Brain microvascular endothelial cell (primary cell): ENCODE data around the gene CFAP65.

Source experiments
- DNase-seq: peaks from one replicate; pipeline ENCODE4 v3.0.0-alpha.2; 2020
- H3K27ac ChIP-seq: fragments of 250-450 bp; sonication (Bioruptor Pico); 2 replicates; pipeline ENCODE4 v1.5.1; 2020; ENCODE audit warnings: mild to moderate bottlenecking, moderate library complexity
- H3K27me3 ChIP-seq: fragments of 250-450 bp; sonication (Bioruptor Pico); replicated peaks from 2 replicates; pipeline ENCODE4 v1.5.1; 2020; ENCODE audit warnings: mild to moderate bottlenecking
- H3K36me3 ChIP-seq: fragments of 250-450 bp; sonication (Bioruptor Pico); replicated peaks from 2 replicates; pipeline ENCODE4 v1.5.1; 2020; ENCODE audit warnings: mild to moderate bottlenecking
- H3K4me3 ChIP-seq: 2 replicates; pipeline ENCODE4 v1.5.1; 2011; ENCODE audit warnings: low read depth, mild to moderate bottlenecking, control low read depth, low read length, moderate library complexity
- in situ Hi-C: cut with HindIII; loops from 2 replicates; pipeline ENCODE4 v1.10.0; 2017; ENCODE audit warnings: low sequenced_read_pairs, low pct_ligation_motif_present
- TF ChIP-seq, protein P1 (sequence below): IDR thresholded peaks from 2 replicates; pipeline ENCODE4 v1.5.1; 2011; ENCODE audit warnings: low read depth, mild to moderate bottlenecking, moderate library complexity, low read length, control low read depth, inconsistent platforms; ENCODE audit errors: missing control alignments

The CFAP65 gene

DNA sequence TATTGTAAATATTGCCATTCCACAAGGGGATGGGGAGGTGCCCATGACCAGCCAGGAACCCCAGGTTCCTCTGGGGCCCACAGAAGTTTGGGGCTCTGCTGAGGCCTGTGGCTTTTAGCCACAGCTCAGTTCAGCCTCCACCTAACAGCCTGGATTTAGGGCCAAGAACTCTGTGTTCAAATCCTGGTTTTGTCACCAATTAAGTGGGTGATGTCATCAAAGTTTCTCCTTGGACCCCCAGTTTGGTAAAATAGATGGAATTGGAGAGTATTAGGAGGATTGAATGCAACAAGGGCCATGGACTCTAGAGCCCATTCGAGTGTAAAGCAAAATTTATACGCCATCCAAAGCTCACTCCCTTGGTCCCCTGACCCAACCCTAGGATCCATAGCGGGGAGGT, 53.2 kb downstream of the CFAP65 start:
- Histone ChIP-seq H3K36me3 (no peaks in the 10 kb centered on the region), H3K27ac (no peak overlapping the region), H3K4me3 (no peak overlapping the region), H3K27me3 (peaks cover 87% of the 10 kb centered on the region)
- in situ Hi-C loops: no loop called here
- no peak for DNase-seq
- TF ChIP-seq, protein P1, sequence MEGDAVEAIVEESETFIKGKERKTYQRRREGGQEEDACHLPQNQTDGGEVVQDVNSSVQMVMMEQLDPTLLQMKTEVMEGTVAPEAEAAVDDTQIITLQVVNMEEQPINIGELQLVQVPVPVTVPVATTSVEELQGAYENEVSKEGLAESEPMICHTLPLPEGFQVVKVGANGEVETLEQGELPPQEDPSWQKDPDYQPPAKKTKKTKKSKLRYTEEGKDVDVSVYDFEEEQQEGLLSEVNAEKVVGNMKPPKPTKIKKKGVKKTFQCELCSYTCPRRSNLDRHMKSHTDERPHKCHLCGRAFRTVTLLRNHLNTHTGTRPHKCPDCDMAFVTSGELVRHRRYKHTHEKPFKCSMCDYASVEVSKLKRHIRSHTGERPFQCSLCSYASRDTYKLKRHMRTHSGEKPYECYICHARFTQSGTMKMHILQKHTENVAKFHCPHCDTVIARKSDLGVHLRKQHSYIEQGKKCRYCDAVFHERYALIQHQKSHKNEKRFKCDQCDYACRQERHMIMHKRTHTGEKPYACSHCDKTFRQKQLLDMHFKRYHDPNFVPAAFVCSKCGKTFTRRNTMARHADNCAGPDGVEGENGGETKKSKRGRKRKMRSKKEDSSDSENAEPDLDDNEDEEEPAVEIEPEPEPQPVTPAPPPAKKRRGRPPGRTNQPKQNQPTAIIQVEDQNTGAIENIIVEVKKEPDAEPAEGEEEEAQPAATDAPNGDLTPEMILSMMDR: no peak

- in situ Hi-C loops: no loop called here
- H3K27me3 ChIP-seq: peaks cover 87% of the 10 kb centered on the region
- H3K36me3 ChIP-seq: no peaks in the 10 kb centered on the region
- H3K27ac ChIP-seq: no peak overlapping the region
- DNase-seq: no peak
- no peak overlapping the region for H3K4me3 ChIP-seq
- TF ChIP-seq, protein P1: no peak
These were observed 55.1 kb downstream of the CFAP65 start for GRCh38 chr2:218986148-218986761.

GRCh38 chr2:218985325-218986091, 55.8 kb downstream of the CFAP65 start:
- H3K27me3 ChIP-seq: peaks cover 87% of the 10 kb centered on the region
- in situ Hi-C loops: no loop called here
- TF ChIP-seq, protein P1: no peak
- H3K36me3 ChIP-seq: no peaks in the 10 kb centered on the region
- H3K27ac ChIP-seq: no peak overlapping the region
- no peak for DNase-seq
- H3K4me3 ChIP-seq: no peak overlapping the region

GRCh38 chr2:218985021-218985324, 56.3 kb downstream of the CFAP65 start, which contains the start of gene FEV:
Gene FEV, minus strand, starts transcription at chr2:218985184. Its CDS starts 109 bp downstream, at chr2:218985075.
- TF ChIP-seq, protein P1: no peak

GRCh38 chr2:218984239-218985020, 56.9 kb downstream of the CFAP65 start:
- H3K27ac ChIP-seq: no peak overlapping the region
- no peak for DNase-seq
- H3K27me3 ChIP-seq: peaks cover 79% of the 10 kb centered on the region
- H3K36me3 ChIP-seq: no peaks in the 10 kb centered on the region
- in situ Hi-C loops: no loop called here
- TF ChIP-seq, protein P1: no peak
- H3K4me3 ChIP-seq: no peak overlapping the region

More at GRCh38 chr2:218985021-218985324, 56.3 kb downstream of the CFAP65 start, which contains the start of gene FEV:
- in situ Hi-C loops: no loop called here
- no peaks in the 10 kb centered on the region for H3K36me3 ChIP-seq
- DNase-seq: no peak
- no peak within 1 kb of the TSS for H3K27ac ChIP-seq
- peaks cover 84% of the 10 kb centered on the region for H3K27me3 ChIP-seq
- no peak within 1 kb of the TSS for H3K4me3 ChIP-seq
